H1 (cell line): ENCODE results near the gene KCNQ1. TPM values are rescaled to one million over a fixed set of nuclear protein-coding genes. Genes with fewer than 3 reads are reported as not detected.

Experiments used
- CTCF ChIA-PET: fragments of 300-600 bp; sonication (Branson Sonifier 250); formaldehyde crosslinking; loops from one replicate; lab custom pipeline; 2021; ENCODE audit not compliant: partially characterized antibody; lab: Charles Lee
- POLR2A ChIA-PET: fragments of 300-600 bp; sonication (Branson Sonifier 250); formaldehyde crosslinking; loops from one replicate; lab custom pipeline; 2021; ENCODE audit warnings: inconsistent platforms; ENCODE audit not compliant: partially characterized antibody; lab: Charles Lee
- DNase-seq, 2 experiments: peaks; one replicate each; pipeline versions ENCODE4 v3.0.0 to v3.0.0-alpha.2; 2010 to 2022; ENCODE audit warnings: low spot score in 2 of 2, low read depth in 1 of 2, mixed read lengths in 1 of 2
- FAIRE-seq: peaks from 2 replicates; lab custom pipeline; 2011; peaks lifted over from hg19 to GRCh38; lab: Jason Lieb, UNC
- H2AFZ ChIP-seq: 2 replicates; pipeline ENCODE4 v1.8.1; 2012; ENCODE audit warnings: low read length, inconsistent platforms
- H2AK5ac ChIP-seq: 2 replicates; pipeline ENCODE4 v1.6.1; 2013; ENCODE audit warnings: low read depth, low read length
- H2BK120ac ChIP-seq: replicated peaks from 2 replicates; pipeline ENCODE3; 2013; ENCODE audit warnings: low read depth, low read length, inconsistent platforms
- H2BK12ac ChIP-seq: 2 replicates; pipeline ENCODE4 v1.6.1; 2013; ENCODE audit warnings: low read depth, low read length
- H2BK15ac ChIP-seq: 2 replicates; pipeline ENCODE4 v1.6.1; 2013; ENCODE audit warnings: low read length
- H2BK20ac ChIP-seq: 2 replicates; pipeline ENCODE4 v1.6.1; 2013; ENCODE audit warnings: low read length
- H2BK5ac ChIP-seq: 2 replicates; pipeline ENCODE4 v1.6.1; 2013; ENCODE audit warnings: low read depth, low read length
- H3K14ac ChIP-seq: 2 replicates; pipeline ENCODE4 v1.6.1; 2013; ENCODE audit warnings: inconsistent platforms; ENCODE audit not compliant: insufficient read length
- H3K18ac ChIP-seq: 2 replicates; pipeline ENCODE4 v1.6.1; 2013; ENCODE audit warnings: low read length; ENCODE audit errors: extremely low read depth
- H3K23ac ChIP-seq: 2 replicates; pipeline ENCODE4 v1.6.1; 2013; ENCODE audit warnings: inconsistent platforms; ENCODE audit not compliant: insufficient read length
- H3K23me2 ChIP-seq: 2 replicates; pipeline ENCODE4 v1.6.1; 2013; ENCODE audit warnings: low read depth, low read length
- H3K27ac ChIP-seq: 2 replicates; pipeline ENCODE4 v1.6.1; 2011; ENCODE audit warnings: low read depth, low read length, inconsistent platforms
- H3K27me3 ChIP-seq, 4 experiments: replicated peaks in 1 of 4; 1 replicate in 1 of 4; 2 replicates in 3 of 4; pipeline versions ENCODE4 v1.6.1 to v1.8.1; 2011 to 2013; ENCODE audit warnings: low read length in 3 of 4, mild to moderate bottlenecking in 3 of 4, inconsistent platforms in 2 of 4, mixed read lengths in 2 of 4, moderate library complexity in 1 of 4; ENCODE audit not compliant: control insufficient read depth in 3 of 4, insufficient read depth in 3 of 4; ENCODE audit errors: extremely low read depth in 1 of 4
- H3K36me3 ChIP-seq, 4 experiments: 2 replicates each; pipeline versions ENCODE4 v1.6.1 to v1.8.1; 2011 to 2013; ENCODE audit warnings: mild to moderate bottlenecking in 4 of 4, low read length in 3 of 4, moderate library complexity in 2 of 4, control low read depth in 1 of 4, inconsistent platforms in 1 of 4; ENCODE audit not compliant: insufficient read depth in 4 of 4, control insufficient read depth in 2 of 4
- H3K4ac ChIP-seq: replicated peaks from 2 replicates; pipeline ENCODE3; 2013; ENCODE audit warnings: low read length, low read depth, mixed read lengths, inconsistent platforms; ENCODE audit not compliant: insufficient read length
- H3K4me1 ChIP-seq, 4 experiments: replicated peaks in 1 of 4; 1 replicate in 1 of 4; 2 replicates in 3 of 4; pipeline versions ENCODE4 v1.6.1 to v1.8.1; 2011 to 2013; ENCODE audit warnings: low read length in 3 of 4, inconsistent platforms in 2 of 4, mixed read lengths in 1 of 4; ENCODE audit not compliant: insufficient read depth in 4 of 4, control insufficient read depth in 3 of 4
- H3K4me2 ChIP-seq, 2 experiments: 2 replicates each; pipeline versions ENCODE4 v1.6.1 to v1.8.1; 2011 to 2013; ENCODE audit warnings: low read depth in 2 of 2, low read length in 2 of 2, control low read depth in 1 of 2, inconsistent platforms in 1 of 2, mild to moderate bottlenecking in 1 of 2; ENCODE audit not compliant: insufficient read depth in 1 of 2
- H3K4me3 ChIP-seq, 4 experiments: fragments of 200-600, 300-600 bp in 1 of 4; sonication (generic), shearing (Covaris generic), sonication (Bioruptor Twin) in 1 of 4; 2 replicates each; pipeline versions ENCODE4 v1.5.1 to v1.8.1; 2011 to 2016; ENCODE audit warnings: low read length in 4 of 4, low read depth in 3 of 4, control low read depth in 2 of 4, inconsistent platforms in 2 of 4, mild to moderate bottlenecking in 2 of 4, mixed read lengths in 1 of 4, moderate library complexity in 1 of 4; ENCODE audit not compliant: insufficient read depth in 2 of 4; ENCODE audit errors: extremely low read depth in 1 of 4
- H3K56ac ChIP-seq: replicated peaks from 2 replicates; pipeline ENCODE3; 2013; ENCODE audit warnings: low read depth, mild to moderate bottlenecking, mixed read lengths, low read length, inconsistent platforms; ENCODE audit not compliant: insufficient read length
- H3K79me1 ChIP-seq: 2 replicates; pipeline ENCODE4 v1.6.1; 2013; ENCODE audit warnings: low read depth, low read length, control low read depth
- H3K79me2 ChIP-seq, 2 experiments: 2 replicates each; pipeline versions ENCODE4 v1.6.1 to v1.8.1; 2012 to 2013; ENCODE audit warnings: low read length in 2 of 2, mild to moderate bottlenecking in 2 of 2, inconsistent platforms in 1 of 2; ENCODE audit not compliant: insufficient read depth in 2 of 2, control insufficient read depth in 1 of 2
- H3K9ac ChIP-seq, 4 experiments: replicated peaks in 1 of 4; 1 replicate in 1 of 4; 2 replicates in 3 of 4; pipeline versions ENCODE4 v1.6.1 to v1.8.1; 2011 to 2013; ENCODE audit warnings: low read depth in 3 of 4, low read length in 3 of 4, control low read depth in 2 of 4, mild to moderate bottlenecking in 2 of 4, moderate library complexity in 2 of 4, inconsistent platforms in 1 of 4; ENCODE audit errors: extremely low read depth in 1 of 4
- H3K9me3 ChIP-seq, 2 experiments: 2 replicates each; pipeline versions ENCODE4 v1.6.1 to v1.8.1; 2012 to 2013; ENCODE audit warnings: mild to moderate bottlenecking in 2 of 2, moderate library complexity in 2 of 2, control low read depth in 1 of 2, inconsistent platforms in 1 of 2, low read depth in 1 of 2, low read length in 1 of 2, mixed read lengths in 1 of 2; ENCODE audit not compliant: insufficient read depth in 2 of 2
- H4K20me1 ChIP-seq, 2 experiments: replicated peaks in 1 of 2; 2 replicates each; pipeline versions ENCODE3 to v1.8.1; 2011 to 2013; ENCODE audit warnings: inconsistent platforms in 2 of 2, low read length in 2 of 2, mild to moderate bottlenecking in 1 of 2; ENCODE audit not compliant: insufficient read depth in 2 of 2, control insufficient read depth in 1 of 2
- H4K5ac ChIP-seq: 2 replicates; pipeline ENCODE4 v1.6.1; 2013; ENCODE audit warnings: low read length, low read depth, mixed read lengths, inconsistent platforms; ENCODE audit not compliant: insufficient read length
- H4K8ac ChIP-seq: 2 replicates; pipeline ENCODE4 v1.8.0; 2013; ENCODE audit warnings: mild to moderate bottlenecking, moderate library complexity, low read length, inconsistent platforms; ENCODE audit not compliant: insufficient read depth; ENCODE audit errors: extremely low read depth
- H4K91ac ChIP-seq: replicated peaks from 2 replicates; pipeline ENCODE3; 2013; ENCODE audit warnings: low read length, mixed read lengths, inconsistent platforms; ENCODE audit not compliant: insufficient read length
- BACH1 ChIP-seq: IDR thresholded peaks from 2 replicates; pipeline ENCODE4 v1.6.1; 2012; ENCODE audit warnings: low read length, improper control_type of control experiment
- BRCA1 ChIP-seq: IDR thresholded peaks from 2 replicates; pipeline ENCODE4 v1.6.1; 2012; ENCODE audit warnings: low read depth, low read length, improper control_type of control experiment
- CEBPB ChIP-seq: IDR thresholded peaks from 2 replicates; pipeline ENCODE4 v1.6.1; 2012; ENCODE audit warnings: low read depth, low read length
- EZH2 ChIP-seq: fragments of 200-600 bp; sonication (generic); IDR thresholded peaks from 2 replicates; pipeline ENCODE4 v1.7.1; 2012; ENCODE audit warnings: low read depth, mild to moderate bottlenecking, moderate library complexity, low read length, inconsistent platforms; ENCODE audit not compliant: severe bottlenecking
- KDM4A ChIP-seq: IDR thresholded peaks from one replicate; pipeline ENCODE4 v1.7.1; 2012; ENCODE audit warnings: low read depth, mild to moderate bottlenecking, moderate library complexity, low read length, inconsistent platforms; ENCODE audit not compliant: severe bottlenecking
- KDM5A ChIP-seq: fragments of 200-600 bp; IDR thresholded peaks from 2 replicates; pipeline ENCODE4 v1.7.1; 2012; ENCODE audit warnings: mild to moderate bottlenecking, low read length, inconsistent platforms, mixed read lengths
- MAX ChIP-seq: IDR thresholded peaks from 2 replicates; pipeline ENCODE4 v1.6.1; 2012; ENCODE audit warnings: inconsistent platforms
- RFX5 ChIP-seq: IDR thresholded peaks from 2 replicates; pipeline ENCODE4 v1.6.1; 2011; ENCODE audit warnings: low read depth, low read length, improper control_type of control experiment, borderline replicate concordance
- RXRA ChIP-seq: IDR thresholded peaks from 2 replicates; pipeline ENCODE4 v1.6.1; 2011; ENCODE audit warnings: low read depth, mild to moderate bottlenecking, low read length, moderate library complexity; ENCODE audit not compliant: insufficient read depth
- SIX5 ChIP-seq: IDR thresholded peaks from 2 replicates; pipeline ENCODE4 v1.6.1; 2011; ENCODE audit warnings: mild to moderate bottlenecking, low read depth, low read length
- SRF ChIP-seq: IDR thresholded peaks from 2 replicates; pipeline ENCODE4 v1.6.1; 2011; ENCODE audit warnings: mild to moderate bottlenecking, low read depth, low read length, moderate library complexity
- SUZ12 ChIP-seq: fragments of 200-600 bp; sonication (generic); IDR thresholded peaks from 2 replicates; pipeline ENCODE4 v1.6.1; 2012; ENCODE audit warnings: mild to moderate bottlenecking, inconsistent platforms, low read length, moderate library complexity, mixed read lengths
- USF2 ChIP-seq: IDR thresholded peaks from 2 replicates; pipeline ENCODE4 v1.6.1; 2011; ENCODE audit warnings: low read length, improper control_type of control experiment
- WGBS, 2 experiments: shearing (Covaris generic) in 1 of 2; methylation state at CpG; one replicate each; pipeline versions ENCODE4 v1.1.6 to v1.1.7; 2013 to 2015; ENCODE audit warnings: low lambda C conversion rate in 2 of 2, mixed read lengths in 2 of 2, inconsistent platforms in 1 of 2, low coverage in 1 of 2, missing lambda C conversion rate in 1 of 2; ENCODE audit not compliant: insufficient replicate concordance in 2 of 2, insufficient coverage in 1 of 2, insufficient read length in 1 of 2; ENCODE audit errors: extremely low coverage in 1 of 2, missing lambda C conversion rate in 1 of 2; 5-methylcytosine and 5-hydroxymethylcytosine counted together
- polyA plus RNA-seq, 7 experiments: library from polyadenylated mRNA; depleted of rRNA in 3 of 7; stranded (reverse) in 5 of 7; unstranded in 2 of 7; fragments of >200 nt in 5 of 7; fragments of 200-250 nt in 2 of 7; gene quantifications; 1 replicate in 5 of 7; 2 replicates in 1 of 7; 4 replicates in 1 of 7; pipeline versions ENCODE4 v1.2.1 to v1.2.3, GENCODE V29; 2011 to 2013; ENCODE audit warnings: missing spikeins in 2 of 7, mixed read lengths in 2 of 7
- total RNA-seq: library from RNA; stranded (reverse); fragmentation: NEBNext Ultra II Directional; extraction: Animal tissue kit (Norgen Biotek cat#: 25700); gene quantifications from 2 replicates; pipeline ENCODE4 v1.2.1, GENCODE V29; 2021

Gene KCNQ1
- total and polyA plus RNA-seq, 2 of the 8 experiments (the other 6 are each of a cell fraction or from before 2014, with no cell fraction given) = 1.9 to 2.0 TPM

GRCh38 chr11:2779499-2779980 is 334.7 kb downstream of the KCNQ1 start:
- Histone ChIP-seq H3K18ac (no peak overlapping the region), H3K4ac (no peak overlapping the region), H3K4me1 (peaks cover 0 to 9% (median 0%) of the 10 kb centered on the region in 4 experiments; a peak in 3 of 7 replicates), H3K4me2 (no peak overlapping the region), H2AK5ac (no peak overlapping the region), H2AFZ (no peak overlapping the region), H3K79me2 (no peaks in the 10 kb centered on the region), H2BK5ac (no peak overlapping the region), H3K27ac (no peak overlapping the region), H4K5ac (no peak overlapping the region), H3K14ac (no peak overlapping the region), H3K23me2 (no peaks in the 10 kb centered on the region), H3K27me3 (peaks cover 0 to 12% (median 4%) of the 10 kb centered on the region in 4 experiments; a peak in 6 of 7 replicates), H2BK15ac (0 out of 2 replicates have a peak overlapping the region, but pooled peaks have one; percentile 31), H3K56ac (no peak overlapping the region), H3K23ac (no peak overlapping the region), H3K36me3 (no peaks in the 10 kb centered on the region), H2BK120ac (no peak overlapping the region), H4K20me1 (no peaks in the 10 kb centered on the region), H2BK20ac (no peak overlapping the region), H3K4me3 (no peak overlapping the region), H2BK12ac (no peak overlapping the region), H4K91ac (no peak overlapping the region), H3K9ac (no peak overlapping the region), H4K8ac (no peak overlapping the region), H3K79me1 (no peaks in the 10 kb centered on the region), H3K9me3 (no peaks in the 10 kb centered on the region)
- ChIA-PET POLR2A (no interaction called here), CTCF (interaction anchor here (1.5 kb wide), 1 partner anchor 89 kb away, joined by 3 read pairs; no protein-coding TSS in a partner anchor)
- FAIRE-seq (no peak), DNase-seq (peak in 1 of 2 experiments; percentile 42)
- 82% methylated on average over 11 of the region's 11 CpGs; no CpG with 5 or more reads in 1 of the 2 experiments for WGBS, 2 experiments
- TF ChIP-seq SRF (no peak), BACH1 (no peak), RFX5 (no peak), SIX5 (no peak), MAX (no peak), EZH2 (no peak), KDM5A (no peak), CEBPB (no peak), USF2 (no peak), SUZ12 (no peak), BRCA1 (no peak), RXRA (no peak), KDM4A (no peak)
